NB4 (cell line): ENCODE measurements around the gene OSBPL10.

Source experiments
- MAX ChIP-seq: IDR thresholded peaks from 2 replicates; pipeline ENCODE4 v1.6.1; 2011; ENCODE audit warnings: low read depth, low read length
- MYC ChIP-seq: IDR thresholded peaks from 2 replicates; pipeline ENCODE4 v1.6.1; 2011; ENCODE audit warnings: low read depth, low read length
- POLR2A ChIP-seq: IDR thresholded peaks from 2 replicates; pipeline ENCODE4 v1.6.1; 2011; ENCODE audit warnings: mild to moderate bottlenecking; ENCODE audit not compliant: insufficient read length; ENCODE audit errors: extremely low read depth
- TF ChIP-seq, protein P1 (sequence below): IDR thresholded peaks from one replicate; pipeline ENCODE4 v1.5.1; 2012; ENCODE audit warnings: low read depth, low read length

DNA sequence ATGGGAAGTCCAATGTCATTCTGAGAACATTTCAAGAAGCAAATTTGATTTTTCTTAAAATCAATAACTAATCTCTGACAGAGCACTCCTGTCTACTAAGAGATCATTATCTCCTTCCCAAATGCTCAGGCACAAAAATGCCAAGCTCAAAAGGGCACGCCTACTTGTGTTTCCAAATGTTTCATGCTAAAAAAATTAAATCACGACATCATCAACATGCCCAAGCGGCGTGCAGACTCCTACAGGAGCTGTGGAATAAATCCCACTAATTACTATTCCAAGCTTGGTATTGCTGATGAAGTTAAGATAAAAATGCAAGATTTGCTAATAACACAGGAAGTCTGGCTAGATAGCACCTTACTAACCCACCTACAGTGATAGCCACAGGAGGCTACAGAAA lies 140.8 kb downstream of the OSBPL10 start:
- TF ChIP-seq, protein P1, sequence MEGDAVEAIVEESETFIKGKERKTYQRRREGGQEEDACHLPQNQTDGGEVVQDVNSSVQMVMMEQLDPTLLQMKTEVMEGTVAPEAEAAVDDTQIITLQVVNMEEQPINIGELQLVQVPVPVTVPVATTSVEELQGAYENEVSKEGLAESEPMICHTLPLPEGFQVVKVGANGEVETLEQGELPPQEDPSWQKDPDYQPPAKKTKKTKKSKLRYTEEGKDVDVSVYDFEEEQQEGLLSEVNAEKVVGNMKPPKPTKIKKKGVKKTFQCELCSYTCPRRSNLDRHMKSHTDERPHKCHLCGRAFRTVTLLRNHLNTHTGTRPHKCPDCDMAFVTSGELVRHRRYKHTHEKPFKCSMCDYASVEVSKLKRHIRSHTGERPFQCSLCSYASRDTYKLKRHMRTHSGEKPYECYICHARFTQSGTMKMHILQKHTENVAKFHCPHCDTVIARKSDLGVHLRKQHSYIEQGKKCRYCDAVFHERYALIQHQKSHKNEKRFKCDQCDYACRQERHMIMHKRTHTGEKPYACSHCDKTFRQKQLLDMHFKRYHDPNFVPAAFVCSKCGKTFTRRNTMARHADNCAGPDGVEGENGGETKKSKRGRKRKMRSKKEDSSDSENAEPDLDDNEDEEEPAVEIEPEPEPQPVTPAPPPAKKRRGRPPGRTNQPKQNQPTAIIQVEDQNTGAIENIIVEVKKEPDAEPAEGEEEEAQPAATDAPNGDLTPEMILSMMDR: no peak
- no peak for TF ChIP-seq POLR2A
- no peak for TF ChIP-seq MAX
- TF ChIP-seq MYC: no peak
